ENCODE results near the gene ZNRF3.

ZNRF3 gene

GRCh38 chr22:29083933-29084591, 200.7 kb downstream of the ZNRF3 start:
- no peak overlapping the region for H3K4me3 ChIP-seq (ENCODE audit: low read length)
- no peak for DNase-seq (ENCODE audit: low read depth)
- TF ChIP-seq CTCF (conservative IDR thresholded peaks at IDR 0.05; ENCODE audit: low read length) = no peak

- TF ChIP-seq CTCF (conservative IDR thresholded peaks at IDR 0.05; ENCODE audit: low read length) = no peak
- DNase-seq (ENCODE audit: low read depth) = no peak
- H3K4me3 ChIP-seq (ENCODE audit: low read length) = no peak overlapping the region
Observed at GRCh38 chr22:29087012-29087411, 203.6 kb downstream of the ZNRF3 start.

GRCh38 chr22:29088809-29089208, 205.4 kb downstream of the ZNRF3 start:
- DNase-seq (ENCODE audit: low read depth) = no peak
- H3K4me3 ChIP-seq (ENCODE audit: low read length) = no peak overlapping the region
- TF ChIP-seq CTCF (conservative IDR thresholded peaks at IDR 0.05; ENCODE audit: low read length) = no peak

GRCh38 chr22:29089507-29089906, 206.1 kb downstream of the ZNRF3 start:
- no peak for TF ChIP-seq CTCF (conservative IDR thresholded peaks at IDR 0.05; ENCODE audit: low read length)
- no peak overlapping the region for H3K4me3 ChIP-seq (ENCODE audit: low read length)
- no peak for DNase-seq (ENCODE audit: low read depth)

- DNase-seq (ENCODE audit: low read depth) = no peak
- H3K4me3 ChIP-seq (ENCODE audit: low read length) = no peak overlapping the region
- TF ChIP-seq CTCF (conservative IDR thresholded peaks at IDR 0.05; ENCODE audit: low read length) = no peak
Observed at GRCh38 chr22:29090039-29090438, 206.7 kb downstream of the ZNRF3 start.

- DNase-seq (ENCODE audit: low read depth) = no peak
- H3K4me3 ChIP-seq (ENCODE audit: low read length) = no peak overlapping the region
- no peak for TF ChIP-seq CTCF (conservative IDR thresholded peaks at IDR 0.05; ENCODE audit: low read length)
Observed at GRCh38 chr22:29092243-29092642, 208.9 kb downstream of the ZNRF3 start.

GRCh38 chr22:29093030-29093429, 209.7 kb downstream of the ZNRF3 start:
- no peak for TF ChIP-seq CTCF (conservative IDR thresholded peaks at IDR 0.05; ENCODE audit: low read length)
- no peak overlapping the region for H3K4me3 ChIP-seq (ENCODE audit: low read length)
- DNase-seq (ENCODE audit: low read depth) = peak; percentile 39

All from AG10803 (cell line).